ENCODE data around the gene ZRANB2.
A peak's percentile ranks its signal among the peaks of the same experiment; 100 is the strongest.

The ZRANB2 gene, protein sequence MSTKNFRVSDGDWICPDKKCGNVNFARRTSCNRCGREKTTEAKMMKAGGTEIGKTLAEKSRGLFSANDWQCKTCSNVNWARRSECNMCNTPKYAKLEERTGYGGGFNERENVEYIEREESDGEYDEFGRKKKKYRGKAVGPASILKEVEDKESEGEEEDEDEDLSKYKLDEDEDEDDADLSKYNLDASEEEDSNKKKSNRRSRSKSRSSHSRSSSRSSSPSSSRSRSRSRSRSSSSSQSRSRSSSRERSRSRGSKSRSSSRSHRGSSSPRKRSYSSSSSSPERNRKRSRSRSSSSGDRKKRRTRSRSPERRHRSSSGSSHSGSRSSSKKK

DNA sequence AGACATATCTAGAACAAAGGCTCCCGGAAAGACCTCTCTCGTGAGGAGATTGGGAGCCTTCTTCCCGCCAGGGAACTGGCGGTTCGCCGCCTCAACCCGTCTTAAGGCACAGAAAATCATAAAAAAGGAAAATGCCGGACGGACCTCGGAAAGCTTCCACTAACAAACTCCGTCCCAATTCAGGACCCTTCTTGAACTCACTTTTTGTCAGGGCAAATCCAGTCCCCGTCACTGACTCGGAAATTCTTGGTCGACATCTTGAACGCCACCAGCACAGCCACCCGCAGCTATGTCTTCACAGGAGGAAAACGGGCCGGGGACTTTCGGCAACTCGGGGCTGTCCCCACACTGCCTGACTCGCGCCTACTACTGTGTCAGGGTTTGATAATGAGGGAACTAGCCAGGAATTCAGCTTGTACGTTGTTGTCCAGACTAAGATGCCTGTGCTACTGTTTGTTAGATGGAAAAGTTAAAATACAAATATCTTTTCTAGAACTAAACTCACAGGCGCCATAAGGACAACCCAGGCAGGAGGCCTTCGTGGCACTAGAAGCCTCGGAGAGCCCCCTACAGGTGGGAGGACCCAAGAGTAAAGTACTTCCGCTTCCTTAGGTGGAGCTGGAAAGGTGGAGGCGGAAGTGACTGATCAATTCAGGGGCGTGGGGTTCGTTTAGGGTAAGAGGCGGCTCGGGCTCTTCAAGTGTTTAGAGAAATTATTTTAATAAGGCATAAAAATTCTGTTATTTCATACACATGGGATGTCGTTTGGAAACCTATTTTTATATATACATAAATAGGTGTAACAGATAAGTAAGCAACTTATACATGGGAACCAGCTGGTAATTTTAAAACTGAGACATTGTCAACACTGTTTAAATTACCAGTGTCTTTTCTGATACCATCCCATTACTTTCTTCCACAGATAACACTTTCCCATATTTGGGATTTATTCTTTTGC, at the start of gene ZRANB2:
ZRANB2 (minus strand) TSS at position 297 of the 958 bp plus-strand sequence; CDS start at position 257, 40 bp downstream.
- DNase-seq (ENCODE audit: low read depth): peak; percentile 95
- peak within 1 kb of the TSS; percentile 80 for H3K4me3 ChIP-seq (ENCODE audit: low read depth, low read length)
- TF ChIP-seq, protein P1, sequence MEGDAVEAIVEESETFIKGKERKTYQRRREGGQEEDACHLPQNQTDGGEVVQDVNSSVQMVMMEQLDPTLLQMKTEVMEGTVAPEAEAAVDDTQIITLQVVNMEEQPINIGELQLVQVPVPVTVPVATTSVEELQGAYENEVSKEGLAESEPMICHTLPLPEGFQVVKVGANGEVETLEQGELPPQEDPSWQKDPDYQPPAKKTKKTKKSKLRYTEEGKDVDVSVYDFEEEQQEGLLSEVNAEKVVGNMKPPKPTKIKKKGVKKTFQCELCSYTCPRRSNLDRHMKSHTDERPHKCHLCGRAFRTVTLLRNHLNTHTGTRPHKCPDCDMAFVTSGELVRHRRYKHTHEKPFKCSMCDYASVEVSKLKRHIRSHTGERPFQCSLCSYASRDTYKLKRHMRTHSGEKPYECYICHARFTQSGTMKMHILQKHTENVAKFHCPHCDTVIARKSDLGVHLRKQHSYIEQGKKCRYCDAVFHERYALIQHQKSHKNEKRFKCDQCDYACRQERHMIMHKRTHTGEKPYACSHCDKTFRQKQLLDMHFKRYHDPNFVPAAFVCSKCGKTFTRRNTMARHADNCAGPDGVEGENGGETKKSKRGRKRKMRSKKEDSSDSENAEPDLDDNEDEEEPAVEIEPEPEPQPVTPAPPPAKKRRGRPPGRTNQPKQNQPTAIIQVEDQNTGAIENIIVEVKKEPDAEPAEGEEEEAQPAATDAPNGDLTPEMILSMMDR (IDR thresholded peaks at IDR 0.05; ENCODE audit: low read depth, low read length, missing control alignments): peak; percentile 49

DNA sequence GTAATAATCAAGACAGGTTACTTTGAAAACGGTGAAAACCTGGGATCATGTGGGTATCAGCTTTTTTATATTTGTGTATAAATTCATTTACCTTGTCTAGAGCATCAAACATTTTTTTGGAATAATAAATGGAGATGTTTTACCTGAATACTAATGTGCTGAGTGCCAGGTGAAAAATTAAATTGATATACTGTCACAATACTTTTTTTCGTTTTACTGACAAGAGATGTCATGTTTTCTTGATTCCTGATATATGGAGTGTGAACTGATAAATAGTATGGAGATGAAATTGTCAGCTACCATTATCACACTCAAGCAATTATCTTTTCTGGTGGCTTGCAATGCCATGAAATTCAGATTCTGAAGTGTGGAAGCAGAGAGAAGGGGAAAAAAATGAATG, 47.2 kb upstream of the ZRANB2 start:
- no peak overlapping the region for H3K4me3 ChIP-seq (ENCODE audit: low read depth, low read length)
- no peak for DNase-seq (ENCODE audit: low read depth)
- TF ChIP-seq, protein P1 (IDR thresholded peaks at IDR 0.05; ENCODE audit: low read depth, low read length, missing control alignments): no peak

DNA sequence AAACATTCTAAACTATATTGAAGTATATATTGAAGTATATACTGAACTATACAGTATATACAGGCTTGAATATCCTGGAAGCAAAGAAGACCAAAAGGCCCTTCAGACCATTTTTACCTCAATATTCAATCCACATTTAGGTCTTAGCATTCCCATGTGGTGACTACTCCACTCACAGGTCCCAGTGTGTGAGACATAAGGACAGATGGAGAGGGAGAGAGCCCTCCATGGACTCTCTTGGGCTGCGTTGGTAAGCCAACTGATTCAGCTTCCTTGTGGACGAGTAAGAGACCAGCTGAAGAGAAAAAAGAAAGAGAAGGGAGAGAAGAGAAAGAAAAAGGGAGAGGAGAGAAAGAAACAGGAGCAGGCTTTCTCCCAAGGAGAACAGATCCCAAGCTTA, 37.3 kb upstream of the ZRANB2 start:
- H3K4me3 ChIP-seq (ENCODE audit: low read depth, low read length): no peak overlapping the region
- DNase-seq (ENCODE audit: low read depth): no peak
- TF ChIP-seq, protein P1 (IDR thresholded peaks at IDR 0.05; ENCODE audit: low read depth, low read length, missing control alignments): no peak

DNA sequence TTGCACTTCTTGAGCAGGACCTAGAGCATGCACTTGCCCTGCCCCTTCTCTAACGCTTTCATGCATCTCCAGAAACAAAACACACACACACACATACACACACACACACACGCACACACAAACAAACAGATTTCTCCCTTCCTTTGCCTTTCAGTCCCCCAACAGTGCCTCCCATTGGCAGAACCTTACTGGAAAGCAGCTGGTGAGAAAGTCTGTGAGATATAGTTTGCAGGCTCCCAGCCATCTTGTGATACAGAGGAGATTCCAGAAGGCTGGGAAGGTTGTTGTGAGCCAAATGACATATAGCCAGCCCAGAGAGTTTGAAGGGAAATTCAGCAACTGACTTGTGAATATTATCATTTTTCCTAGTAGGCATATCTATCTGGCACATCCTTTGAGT, 35.9 kb upstream of the ZRANB2 start:
- no peak for DNase-seq (ENCODE audit: low read depth)
- TF ChIP-seq, protein P1 (IDR thresholded peaks at IDR 0.05; ENCODE audit: low read depth, low read length, missing control alignments): no peak

DNA sequence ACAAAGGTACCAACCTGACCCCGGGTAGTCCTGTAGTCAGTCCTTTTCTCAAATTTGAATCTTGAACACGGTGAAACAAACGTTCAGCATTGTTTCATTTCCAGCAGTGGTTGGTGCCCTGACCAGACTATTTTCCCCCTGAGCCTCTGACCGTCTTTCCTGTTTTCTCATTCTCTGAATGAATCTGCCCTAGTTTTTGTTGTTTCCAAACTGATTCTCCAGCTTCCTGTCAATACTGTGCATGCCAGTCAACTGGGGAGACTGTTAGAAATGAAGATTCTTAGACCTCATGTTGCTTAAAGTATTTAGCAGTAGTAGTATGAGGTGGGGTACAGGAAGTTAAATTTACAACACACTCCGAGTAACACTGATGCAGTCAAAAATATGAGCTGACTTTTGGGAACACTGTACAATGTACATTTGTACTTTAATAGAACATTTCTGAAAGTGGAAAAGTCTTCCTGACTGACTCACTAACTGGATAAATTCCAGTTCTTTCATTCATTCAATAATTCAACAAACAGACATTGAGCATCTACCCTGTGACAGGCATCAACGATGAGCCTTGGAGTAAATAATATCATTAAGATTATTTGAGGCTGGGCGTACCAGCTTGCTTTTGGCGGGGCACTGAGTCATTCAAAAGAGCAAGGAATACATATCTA, 26.0 kb upstream of the ZRANB2 start:
- DNase-seq (ENCODE audit: low read depth): no peak
- TF ChIP-seq, protein P1 (IDR thresholded peaks at IDR 0.05; ENCODE audit: low read depth, low read length, missing control alignments): no peak

More for the DNA sequence above, 35.9 kb upstream of the ZRANB2 start:
- H3K4me3 ChIP-seq (ENCODE audit: low read depth, low read length): no peak overlapping the region

DNA sequence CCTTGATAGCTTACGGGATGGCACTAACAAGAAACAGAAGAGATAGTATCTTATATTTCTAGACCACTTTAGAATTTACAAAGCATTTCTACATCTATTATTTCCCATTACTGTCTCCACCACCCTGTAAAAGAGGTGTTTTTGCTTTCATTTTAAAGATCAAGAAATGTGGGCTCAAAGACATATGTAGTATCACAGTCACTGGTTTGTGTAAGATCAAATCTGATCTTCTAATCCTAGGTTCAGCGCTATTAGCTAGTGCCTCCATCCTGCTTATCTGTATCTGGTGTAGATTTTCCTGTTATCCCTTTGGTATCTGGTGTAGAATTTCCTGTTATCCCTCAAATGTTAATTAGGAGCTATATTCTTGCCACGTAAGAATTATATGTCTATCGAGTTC, 23.6 kb upstream of the ZRANB2 start:
- DNase-seq (ENCODE audit: low read depth): no peak
- no peak overlapping the region for H3K4me3 ChIP-seq (ENCODE audit: low read depth, low read length)
- TF ChIP-seq, protein P1 (IDR thresholded peaks at IDR 0.05; ENCODE audit: low read depth, low read length, missing control alignments): no peak

More for the DNA sequence above, 26.0 kb upstream of the ZRANB2 start:
- no peak overlapping the region for H3K4me3 ChIP-seq (ENCODE audit: low read depth, low read length)

All from GM12864 (cell line).